MM.1S (cell line): ENCODE results near the gene NEGR1.

Source experiments
- DNase-seq: peaks from one replicate; pipeline ENCODE4 v3.0.0-alpha.2; 2015
- H2AFZ ChIP-seq: fragments of 300-600 bp; sonication (generic); 2 replicates; pipeline ENCODE4 v1.6.0; 2016; ENCODE audit warnings: antibody characterized with exemption, low read length
- H3F3A ChIP-seq: fragments of 300-600 bp; sonication (generic); 2 replicates; pipeline ENCODE4 v1.6.1; 2016; ENCODE audit warnings: mild to moderate bottlenecking, antibody characterized with exemption, low read length, moderate library complexity, mixed read lengths; ENCODE audit not compliant: insufficient read depth
- H3K27ac ChIP-seq: fragments of 300-600 bp; sonication (generic); 2 replicates; pipeline ENCODE4 v1.5.1; 2016; ENCODE audit warnings: mild to moderate bottlenecking, low read length
- H3K27me3 ChIP-seq: fragments of 300-600 bp; sonication (generic); replicated peaks from 2 replicates; pipeline ENCODE4 v1.6.0; 2016; ENCODE audit warnings: low read length; ENCODE audit not compliant: insufficient read depth
- H3K36me3 ChIP-seq: fragments of 300-600 bp; sonication (generic); replicated peaks from 2 replicates; pipeline ENCODE4 v1.6.1; 2016; ENCODE audit warnings: mild to moderate bottlenecking, low read length, mixed read lengths; ENCODE audit not compliant: insufficient read depth
- H3K4me1 ChIP-seq: fragments of 300-600 bp; sonication (generic); 2 replicates; pipeline ENCODE4 v1.6.1; 2016; ENCODE audit warnings: low read length, mixed read lengths
- H3K4me2 ChIP-seq: fragments of 300-600 bp; sonication (generic); 2 replicates; pipeline ENCODE4 v1.6.0; 2016; ENCODE audit warnings: low read depth, low read length
- H3K4me3 ChIP-seq: fragments of 300-600 bp; sonication (generic); 2 replicates; pipeline ENCODE4 v1.5.1; 2016; ENCODE audit warnings: low read length, mixed read lengths
- H3K79me2 ChIP-seq: fragments of 300-600 bp; sonication (generic); 2 replicates; pipeline ENCODE4 v1.6.1; 2016; ENCODE audit warnings: mixed run types, low read length, mixed read lengths
- H3K9ac ChIP-seq: fragments of 300-600 bp; sonication (generic); 2 replicates; pipeline ENCODE4 v1.6.1; 2016; ENCODE audit warnings: low read length, mixed read lengths
- H3K9me2 ChIP-seq: fragments of 300-600 bp; sonication (generic); replicated peaks from 2 replicates; pipeline ENCODE4 v1.6.1; 2016; ENCODE audit warnings: mild to moderate bottlenecking, low read length, mixed read lengths; ENCODE audit not compliant: insufficient read depth
- H3K9me3 ChIP-seq: fragments of 300-600 bp; sonication (generic); replicated peaks from 2 replicates; pipeline ENCODE4 v1.6.1; 2016; ENCODE audit warnings: mild to moderate bottlenecking, low read length, mixed read lengths; ENCODE audit not compliant: insufficient read depth
- H4K20me1 ChIP-seq: fragments of 300-600 bp; sonication (generic); 2 replicates; pipeline ENCODE4 v1.6.1; 2016; ENCODE audit warnings: mild to moderate bottlenecking, low read length, moderate library complexity, mixed read lengths; ENCODE audit not compliant: insufficient read depth
- CTCF ChIP-seq: fragments of 300-600 bp; sonication (generic); IDR thresholded peaks from 2 replicates; pipeline ENCODE4 v1.5.1; 2016; ENCODE audit warnings: antibody characterized with exemption, low read length, mixed read lengths
- EZH2 ChIP-seq: fragments of 300-600 bp; sonication (generic); optimal IDR thresholded peaks from 2 replicates; pipeline ENCODE3; 2017; ENCODE audit warnings: low read depth, mild to moderate bottlenecking, antibody characterized with exemption, low read length, mixed read lengths
- EZH2phosphoT487 ChIP-seq: fragments of 300-600 bp; sonication (generic); IDR thresholded peaks from 2 replicates; pipeline ENCODE4 v1.6.1; 2018; ENCODE audit warnings: antibody characterized with exemption, low read length

Gene NEGR1

GRCh38 chr1:71766748-71767147 lies 515.6 kb downstream of the NEGR1 start:
- Histone ChIP-seq H3K9ac (no peak overlapping the region), H3K9me3 (no peaks in the 10 kb centered on the region), H3K9me2 (no peaks in the 10 kb centered on the region), H3K4me3 (no peak overlapping the region), H3K4me2 (no peak overlapping the region), H3K27me3 (no peaks in the 10 kb centered on the region), H2AFZ (no peak overlapping the region), H3K4me1 (0 out of 2 replicates have a peak, but pooled peaks cover 6% of the 10 kb centered on the region), H3K27ac (no peak overlapping the region), H4K20me1 (no peaks in the 10 kb centered on the region), H3F3A (no peaks in the 10 kb centered on the region), H3K36me3 (no peaks in the 10 kb centered on the region), H3K79me2 (no peaks in the 10 kb centered on the region)
- no peak for DNase-seq
- TF ChIP-seq CTCF (no peak), EZH2 (no peak), EZH2phosphoT487 (no peak)

- Histone ChIP-seq H3K79me2 (no peaks in the 10 kb centered on the region), H3K9ac (no peak overlapping the region), H3K4me3 (no peak overlapping the region), H2AFZ (no peak overlapping the region), H3K36me3 (no peaks in the 10 kb centered on the region), H3K27me3 (no peaks in the 10 kb centered on the region), H3F3A (no peaks in the 10 kb centered on the region), H4K20me1 (no peaks in the 10 kb centered on the region), H3K4me2 (no peak overlapping the region), H3K27ac (no peak overlapping the region), H3K9me2 (no peaks in the 10 kb centered on the region), H3K9me3 (no peaks in the 10 kb centered on the region), H3K4me1 (no peaks in the 10 kb centered on the region)
- DNase-seq, result no peak
- TF ChIP-seq EZH2phosphoT487, result no peak
- TF ChIP-seq CTCF, result no peak
- TF ChIP-seq EZH2, result no peak
Observed at GRCh38 chr1:71762514-71763255, 519.7 kb downstream of the NEGR1 start.

- Histone ChIP-seq H3K4me1 (peaks cover 24% of the 10 kb centered on the region), H3K9me2 (no peaks in the 10 kb centered on the region), H4K20me1 (no peaks in the 10 kb centered on the region), H3K4me3 (no peak overlapping the region), H2AFZ (no peak overlapping the region), H3K9ac (no peak overlapping the region), H3K27me3 (no peaks in the 10 kb centered on the region), H3K4me2 (no peak overlapping the region), H3F3A (no peaks in the 10 kb centered on the region; the same call in 1 of the 2 replicates), H3K36me3 (no peaks in the 10 kb centered on the region), H3K79me2 (no peaks in the 10 kb centered on the region), H3K9me3 (no peaks in the 10 kb centered on the region), H3K27ac (no peak overlapping the region)
- TF ChIP-seq CTCF (no peak), EZH2phosphoT487 (no peak), EZH2 (no peak)
- DNase-seq, result no peak
Observed at GRCh38 chr1:71755441-71755840, 526.9 kb downstream of the NEGR1 start.
